GM18502 (cell line): ENCODE measurements around the gene CPA5.

Experiments
- ATAC-seq: cut with Tn5 transposase; IDR thresholded peaks from one replicate; pipeline ENCODE4 v1.9.1; 2021; ENCODE audit warnings: mild to moderate bottlenecking; ENCODE audit not compliant: unreplicated experiment, poor library complexity

The CPA5 gene

DNA sequence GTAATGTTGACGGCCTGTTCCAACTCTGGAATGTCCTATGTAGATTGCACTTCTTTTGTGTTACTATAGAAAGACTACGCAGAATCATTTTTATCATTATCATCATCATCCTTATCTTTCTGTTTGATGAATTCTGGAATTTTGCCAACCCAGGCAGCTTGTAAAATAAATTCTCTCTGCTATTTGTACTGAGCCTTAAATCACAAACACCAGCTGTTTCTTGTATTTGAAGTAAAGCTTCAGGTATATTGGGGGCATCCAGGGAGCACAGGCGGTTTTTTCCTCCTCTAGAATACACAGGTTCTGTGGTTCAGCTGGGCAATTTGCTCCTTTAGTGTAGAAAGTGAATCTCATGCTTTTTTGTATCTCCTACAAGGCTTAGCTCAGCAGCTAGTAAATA lies 14.9 kb upstream of the CPA5 start:
- no peak for ATAC-seq

DNA sequence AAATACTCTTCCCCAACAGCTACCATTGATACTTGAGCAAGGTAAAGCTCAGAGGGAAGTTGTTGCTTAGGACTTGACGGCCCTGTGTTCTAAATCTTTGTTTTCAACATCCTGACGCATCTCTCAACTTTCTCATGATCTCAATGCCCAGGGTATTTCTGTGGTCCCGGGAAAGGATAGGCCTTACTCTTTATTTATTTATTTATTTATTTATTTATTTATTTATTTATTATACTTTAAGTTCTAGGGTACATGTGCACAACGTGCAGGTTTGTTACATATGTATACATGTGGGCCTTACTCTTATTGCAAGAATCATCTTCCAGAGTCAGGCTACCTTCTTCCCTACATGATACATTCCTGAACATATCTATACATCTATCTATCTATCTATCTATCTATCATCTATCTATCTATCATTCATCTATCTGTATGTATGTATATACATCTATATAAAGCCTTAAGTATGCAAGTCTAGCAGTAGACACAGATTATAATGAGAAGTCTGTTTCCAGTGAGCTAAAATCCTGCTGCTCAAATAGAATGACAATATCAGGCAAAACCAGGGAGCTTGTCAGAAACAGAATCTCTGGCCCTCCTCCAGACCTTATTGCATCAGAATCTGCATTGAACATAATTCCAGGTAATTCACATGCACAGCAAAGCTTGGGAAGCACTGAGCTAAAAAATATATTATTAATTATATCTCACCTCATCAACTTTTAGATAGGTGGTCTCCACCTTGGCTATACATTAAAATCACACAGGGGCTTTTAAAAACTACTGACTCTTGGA lies 12.2 kb upstream of the CPA5 start:
- ATAC-seq: no peak

DNA sequence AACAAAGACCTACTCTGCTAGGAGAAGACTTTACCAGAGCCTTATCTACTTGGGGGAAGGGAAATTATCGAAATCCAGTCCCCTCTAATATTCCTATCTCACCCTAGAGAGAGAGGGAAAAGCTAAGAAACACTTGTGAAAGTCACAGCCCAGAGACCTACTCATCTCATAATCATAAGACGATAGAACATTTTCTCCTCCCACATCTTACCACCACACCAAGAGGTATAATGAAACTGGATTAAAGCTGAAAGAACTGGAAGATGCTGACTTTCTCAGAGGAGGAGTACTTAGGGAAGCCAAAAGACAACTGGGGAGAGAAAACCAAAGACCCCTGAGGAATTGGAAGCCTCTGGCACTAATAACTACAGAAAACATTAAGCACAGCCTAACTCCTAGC lies 10.8 kb upstream of the CPA5 start:
- ATAC-seq: no peak

DNA sequence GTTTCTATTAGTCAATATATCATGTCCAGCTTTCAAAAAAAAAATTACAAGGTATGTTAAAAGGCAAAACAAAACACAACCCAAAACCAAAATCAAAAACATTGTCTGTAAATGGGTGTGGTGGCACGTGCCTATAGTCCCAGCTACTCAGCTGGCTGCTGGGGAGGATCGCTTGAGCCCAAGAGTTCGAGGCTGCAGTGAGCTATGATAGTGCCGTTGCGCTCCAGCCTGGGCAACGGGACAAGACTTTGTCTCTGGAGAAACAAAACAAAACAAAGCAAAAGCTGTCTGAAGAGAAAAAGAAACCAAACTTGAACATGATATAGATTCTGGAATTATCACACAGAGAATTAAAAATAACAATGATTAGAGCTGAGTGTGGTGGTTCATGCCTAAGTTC lies 10.3 kb upstream of the CPA5 start:
- no peak for ATAC-seq

DNA sequence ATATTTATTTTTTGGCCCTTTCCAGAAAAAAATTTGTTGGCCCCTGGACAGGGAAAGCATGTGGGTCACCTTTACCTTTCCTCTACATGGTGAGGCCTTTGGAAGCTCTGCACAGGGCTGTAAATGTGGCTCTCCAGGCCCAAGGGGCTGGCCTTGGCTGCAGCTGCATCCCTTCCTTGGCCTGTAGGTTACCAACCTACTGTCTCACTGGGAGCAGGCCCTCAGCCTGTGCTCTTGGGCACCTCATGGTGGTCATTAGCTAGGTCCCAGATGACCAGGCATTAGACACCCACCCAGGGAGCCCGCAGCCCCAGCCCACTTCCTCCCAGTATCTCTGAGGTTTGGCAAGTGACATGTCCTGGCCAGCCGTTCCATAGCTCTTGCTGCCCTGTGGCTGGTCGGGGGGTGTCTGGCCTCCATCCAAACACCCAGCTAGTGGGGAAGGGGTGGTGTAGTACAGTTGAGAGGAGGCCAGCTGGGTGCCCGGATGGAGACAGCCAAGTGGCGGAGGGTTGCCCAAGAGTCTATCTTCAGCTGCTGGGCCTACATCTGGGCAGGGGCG lies 7.1 kb upstream of the CPA5 start:
- no peak for ATAC-seq

DNA sequence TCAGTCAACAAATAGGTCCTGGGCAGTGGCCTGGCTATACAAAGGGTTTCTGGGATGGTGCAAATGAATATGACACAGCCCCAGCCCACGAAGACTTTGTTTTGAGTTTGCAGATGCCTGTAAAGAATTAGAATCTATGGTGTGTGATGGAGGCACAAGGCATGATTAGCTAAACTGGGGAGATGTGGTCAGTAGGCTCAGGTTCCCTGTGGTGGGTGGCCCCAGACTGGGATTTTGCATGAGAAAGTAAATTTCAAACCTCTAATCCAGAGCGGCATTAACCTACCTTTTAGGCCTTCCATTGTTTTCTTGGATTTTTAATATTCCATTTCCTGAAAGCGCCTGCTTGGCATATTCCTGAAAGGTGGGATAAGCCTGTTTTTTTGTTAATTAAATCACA lies 6.4 kb upstream of the CPA5 start:
- ATAC-seq: no peak

DNA sequence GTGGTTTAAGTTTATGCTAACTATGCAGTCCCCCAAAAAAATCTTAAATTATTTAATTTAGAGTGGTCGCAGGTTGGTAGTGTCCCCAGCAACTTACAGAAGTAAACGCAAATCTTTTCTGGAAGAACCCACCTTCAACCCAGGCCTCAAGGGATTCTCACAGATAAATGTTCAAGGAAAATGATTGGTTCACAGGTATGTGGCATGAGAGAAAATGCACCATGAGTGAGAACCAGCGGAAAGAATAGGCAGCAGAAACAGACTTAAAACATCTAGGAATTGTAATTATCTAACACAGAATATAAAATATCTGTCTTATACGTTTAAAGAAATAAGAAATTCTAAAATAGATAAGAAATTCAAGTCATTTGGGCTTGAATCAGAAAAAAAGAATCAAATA lies 2.7 kb upstream of the CPA5 start:
- ATAC-seq: no peak

DNA sequence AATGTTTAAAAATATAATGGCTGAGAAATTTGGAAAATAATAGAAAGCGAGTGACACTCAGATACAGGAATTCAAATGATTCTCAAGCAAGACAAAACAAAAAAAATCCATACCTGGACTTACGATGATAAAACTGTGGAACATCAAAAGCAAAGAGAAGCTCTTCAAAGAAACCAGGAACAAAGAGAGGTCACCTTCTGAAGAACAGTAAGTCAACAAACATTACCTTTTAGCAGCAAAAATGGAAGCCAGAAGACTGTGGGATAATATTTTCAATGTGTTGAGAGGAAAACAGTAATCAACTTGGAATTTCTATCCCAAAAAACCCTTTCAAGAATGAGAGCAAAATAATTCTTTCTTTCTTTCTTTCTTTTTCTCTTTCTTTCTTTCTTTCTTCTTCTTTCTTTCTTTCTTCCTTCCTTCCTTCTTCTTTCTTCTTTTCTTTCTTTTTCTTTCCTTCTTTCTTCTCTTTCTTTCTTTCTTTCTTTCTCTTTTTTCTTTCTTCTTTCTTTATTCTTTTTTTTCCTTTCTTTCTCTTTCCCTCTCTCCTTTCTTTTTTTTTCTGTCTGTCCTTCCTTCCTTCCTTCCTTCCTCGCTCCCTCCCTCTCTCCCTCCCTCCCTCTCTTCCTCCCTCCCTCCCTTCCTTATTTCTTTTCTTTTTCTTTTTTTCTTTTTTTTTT lies 1.8 kb upstream of the CPA5 start:
- no peak for ATAC-seq

DNA sequence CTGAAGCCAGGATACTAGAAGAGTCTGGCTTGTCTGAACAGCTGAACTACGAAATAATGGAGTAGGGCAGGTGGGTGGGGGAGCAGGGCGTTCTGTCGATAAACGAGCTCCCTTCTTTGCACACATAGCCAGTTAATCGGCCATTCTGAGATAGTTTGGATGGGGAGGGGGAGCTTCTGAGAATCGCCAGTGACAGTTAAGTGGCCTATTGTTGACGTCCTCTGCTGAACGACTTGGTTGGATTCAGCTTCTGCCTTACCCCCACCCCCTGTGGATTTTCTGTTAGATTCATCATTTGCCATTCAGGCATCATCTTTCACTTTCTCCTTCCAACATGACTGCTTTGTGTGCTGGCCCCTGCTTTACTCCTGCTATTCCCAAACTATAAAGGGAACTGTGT lies 520 bp downstream of the CPA5 start:
- no peak for ATAC-seq

DNA sequence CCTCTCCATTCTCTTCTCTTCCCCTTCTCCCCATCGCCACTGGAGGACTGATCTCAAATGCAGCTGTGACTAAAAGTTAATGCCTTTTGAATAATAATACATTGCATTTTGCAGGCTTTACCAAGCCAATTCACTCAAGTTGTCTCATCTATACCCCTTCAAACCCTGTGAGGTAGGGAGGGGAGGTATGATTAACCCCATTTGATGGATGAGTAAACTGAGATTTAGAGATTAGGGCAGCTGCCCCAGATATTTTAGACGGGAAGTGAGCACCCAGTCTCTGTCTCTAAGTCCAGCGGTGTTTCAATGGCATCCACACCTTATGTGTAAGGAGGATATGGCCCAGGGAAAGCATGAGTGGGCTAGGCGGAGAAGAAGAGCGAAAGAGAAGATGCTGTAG lies 1.1 kb downstream of the CPA5 start:
- ATAC-seq: no peak

DNA sequence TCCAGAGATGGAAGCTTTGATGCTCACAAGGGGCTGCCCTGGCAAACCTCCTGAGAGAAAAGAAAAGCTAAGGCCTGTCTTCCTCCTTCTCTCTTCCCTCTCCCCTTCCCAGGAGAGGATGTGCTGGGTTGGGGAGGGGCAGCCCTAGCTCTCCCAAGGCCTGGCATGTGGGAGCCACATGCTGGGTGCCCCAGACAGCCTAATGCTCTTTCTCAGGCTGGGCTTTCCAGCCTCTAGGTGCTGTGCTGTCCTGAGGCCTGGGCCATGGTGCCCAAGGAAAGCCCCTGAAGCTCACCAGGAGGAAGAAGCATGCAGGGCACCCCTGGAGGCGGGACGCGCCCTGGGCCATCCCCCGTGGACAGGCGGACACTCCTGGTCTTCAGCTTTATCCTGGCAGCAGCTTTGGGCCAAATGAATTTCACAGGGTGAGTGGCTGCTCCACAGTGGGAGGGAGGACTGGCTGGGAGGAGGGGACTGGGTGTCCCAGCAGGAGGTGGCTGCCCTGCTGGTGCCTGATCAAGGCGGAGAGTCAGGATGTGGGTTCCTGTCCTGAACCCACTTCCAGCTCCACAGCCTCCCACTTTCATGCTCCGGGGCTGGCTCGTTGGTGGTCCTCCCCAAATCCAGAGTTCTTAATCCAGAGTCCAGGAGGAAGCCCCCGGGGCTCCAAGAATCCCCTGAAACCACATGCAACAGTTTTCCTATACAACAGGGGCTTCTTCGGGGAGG lies 1.7 kb downstream of the CPA5 start:
- ATAC-seq: no peak

DNA sequence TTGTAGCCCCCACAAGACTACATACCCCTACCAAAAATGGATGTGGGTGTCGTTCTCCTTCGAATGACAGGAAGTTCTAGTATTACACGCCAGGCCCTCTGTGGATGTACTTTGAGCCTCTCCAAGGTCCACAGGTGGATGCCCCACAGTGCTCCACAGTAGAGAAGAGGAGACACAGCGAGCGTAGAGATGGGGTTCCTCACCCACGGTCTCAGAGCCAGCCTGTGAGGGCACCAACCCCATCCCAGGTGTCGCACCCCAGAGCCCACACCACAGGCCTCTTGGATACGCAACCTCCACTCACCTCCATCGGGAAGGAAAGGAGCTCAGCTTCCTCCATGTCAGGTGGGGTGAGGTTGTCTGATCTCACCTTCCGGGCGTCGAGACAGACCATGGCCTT lies 2.3 kb downstream of the CPA5 start:
- ATAC-seq: no peak

DNA sequence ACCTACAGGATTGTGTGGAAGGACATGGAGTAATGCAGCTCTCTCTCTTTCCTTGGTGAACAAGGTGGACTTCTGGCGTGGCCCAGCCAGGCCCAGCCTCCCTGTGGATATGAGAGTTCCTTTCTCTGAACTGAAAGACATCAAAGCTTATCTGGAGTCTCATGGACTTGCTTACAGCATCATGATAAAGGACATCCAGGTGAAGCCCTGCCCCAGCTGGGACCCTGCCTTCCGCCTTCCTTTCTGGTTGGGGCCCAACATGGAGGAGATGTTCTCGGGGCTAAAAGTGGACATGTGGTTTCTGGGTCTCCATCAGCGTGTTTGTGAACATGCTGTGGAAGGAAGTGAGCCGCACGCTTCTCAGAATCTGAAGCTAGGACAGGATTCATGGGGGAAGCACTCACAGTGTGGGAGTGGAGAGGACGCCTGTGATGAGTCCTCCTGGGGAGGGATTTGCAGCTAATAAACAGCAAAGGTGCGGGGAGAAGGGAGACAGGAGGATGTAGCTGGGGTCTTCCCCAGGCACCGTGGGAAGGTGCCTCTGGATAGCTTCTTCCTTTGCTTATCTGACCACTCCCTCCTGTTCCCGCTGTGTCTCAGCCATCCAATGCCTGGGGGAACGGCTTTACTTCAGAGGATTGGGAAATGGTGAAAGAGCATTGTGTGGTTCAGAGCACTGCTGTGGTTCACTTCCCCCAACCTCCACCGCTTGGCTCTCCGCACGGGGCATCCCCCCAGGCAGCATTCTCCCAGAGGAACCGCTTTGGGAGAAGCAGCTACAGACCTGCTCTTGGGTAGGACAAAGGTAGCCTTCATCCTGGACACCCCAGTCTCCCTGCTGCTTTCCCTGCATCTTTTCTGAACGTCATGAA lies 5.5 kb downstream of the CPA5 start:
- no peak for ATAC-seq

DNA sequence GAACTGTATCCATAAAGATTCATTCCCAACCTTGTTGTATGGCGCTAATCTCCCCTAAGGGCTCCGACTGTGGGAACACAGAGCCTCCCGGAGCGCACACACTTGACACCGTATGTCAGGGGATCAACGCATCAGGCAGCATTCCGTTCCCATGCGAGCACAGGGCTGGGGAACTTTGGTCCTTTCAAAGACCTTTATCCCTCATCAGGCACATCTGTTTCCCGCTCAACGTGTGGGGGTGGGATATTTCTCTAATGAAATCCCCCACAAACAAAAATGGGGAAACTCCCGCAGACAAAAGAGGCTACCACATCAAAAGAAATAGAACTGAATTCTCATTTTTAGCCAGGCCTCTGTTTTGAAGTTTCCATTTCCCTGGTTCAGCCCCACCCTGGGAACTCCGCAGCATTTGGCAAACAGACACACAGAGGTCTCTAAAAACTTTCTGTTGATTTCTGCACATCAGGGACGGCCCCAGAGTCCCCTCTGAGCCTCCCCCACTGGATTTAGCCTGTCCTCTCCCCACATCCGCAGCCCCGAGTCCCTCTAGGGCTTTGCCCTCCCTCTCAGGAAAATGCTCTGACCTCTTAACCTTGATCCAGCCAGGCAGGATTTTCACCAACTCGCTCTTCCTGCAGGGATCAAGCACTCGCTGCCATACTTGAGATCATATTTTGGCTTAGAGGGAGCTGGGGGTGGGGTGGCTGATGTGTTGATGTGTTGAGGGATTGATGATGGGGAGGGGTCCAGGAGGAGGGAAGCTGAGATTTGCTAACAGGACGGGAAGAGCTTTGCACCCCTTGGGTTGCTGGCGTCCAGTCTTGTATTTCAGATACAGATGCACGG lies 6.6 kb downstream of the CPA5 start:
- ATAC-seq: no peak

DNA sequence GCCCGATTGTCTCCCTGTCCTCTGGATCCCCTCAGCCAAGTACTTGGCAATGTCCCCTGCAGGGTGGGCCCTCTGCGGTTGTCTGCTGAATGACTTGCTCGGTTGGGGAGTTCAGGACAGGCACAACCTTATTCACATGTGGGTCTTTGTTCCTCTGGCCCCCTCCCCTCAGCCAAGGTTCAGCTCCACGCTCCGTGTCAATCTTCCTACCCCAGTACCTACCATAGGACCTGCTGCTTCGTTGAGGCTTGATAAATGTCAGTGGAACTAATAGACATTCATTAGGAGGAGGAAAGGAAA lies 7.1 kb downstream of the CPA5 start:
- ATAC-seq: no peak

DNA sequence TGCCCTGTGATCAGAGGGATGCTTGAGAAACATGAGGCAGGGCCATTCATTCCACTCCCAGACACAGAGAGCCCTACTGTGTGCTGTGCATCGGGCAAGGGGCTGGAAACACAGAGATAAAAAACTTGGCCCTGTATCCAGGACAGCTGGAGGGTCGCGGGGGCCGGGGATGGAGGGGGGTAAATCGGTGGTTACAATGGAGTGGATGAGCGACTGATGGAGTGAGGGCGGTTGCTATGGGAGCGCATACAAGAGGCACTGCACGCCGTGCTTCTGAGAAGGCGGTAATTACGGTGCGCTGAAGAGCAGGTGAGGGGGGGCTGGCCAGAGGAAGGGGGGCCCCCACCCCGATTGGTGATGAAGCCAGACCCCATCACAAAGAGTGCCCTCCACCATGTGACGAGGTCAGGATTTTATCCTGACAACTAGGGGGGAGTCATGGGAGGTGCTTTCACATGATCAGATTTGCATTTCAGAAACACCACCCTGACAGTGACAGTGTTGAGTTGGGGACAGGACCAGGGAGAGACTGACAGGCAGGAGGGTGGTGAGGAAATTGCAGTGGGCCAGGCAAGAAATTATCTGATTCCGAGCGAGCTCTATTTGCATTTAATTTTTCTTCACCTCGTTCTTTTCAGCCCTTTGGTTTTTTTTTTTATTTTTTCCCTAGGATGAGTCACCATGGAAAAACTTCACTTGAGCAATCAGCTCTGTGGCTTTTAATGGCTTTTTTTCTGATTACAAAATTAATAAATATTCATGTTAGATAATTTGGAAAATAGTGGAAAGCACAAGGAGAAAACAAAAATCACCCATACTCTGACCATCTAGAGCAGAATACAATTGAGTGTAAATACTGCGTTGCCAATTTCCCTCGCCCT lies 7.8 kb downstream of the CPA5 start:
- no peak for ATAC-seq

DNA sequence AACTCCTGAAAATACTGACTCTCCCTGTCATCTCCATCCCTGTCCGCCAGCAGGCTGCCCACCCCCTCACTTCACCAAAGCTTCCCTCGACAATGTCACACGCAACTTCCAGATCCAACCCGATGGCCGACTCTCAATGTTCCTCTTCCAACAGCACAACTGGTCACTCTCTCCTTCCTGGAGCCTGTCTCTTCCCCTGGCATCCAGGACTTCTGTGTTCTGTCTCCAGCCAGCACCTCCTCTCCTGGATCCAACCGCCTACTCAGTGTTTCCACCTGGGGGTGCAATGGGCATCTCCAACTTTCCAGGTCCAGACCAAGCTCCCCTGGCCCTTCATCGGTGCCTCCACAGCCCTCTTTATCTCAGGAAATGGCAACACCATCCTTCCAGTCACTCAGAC lies 8.6 kb downstream of the CPA5 start:
- ATAC-seq: no peak

DNA sequence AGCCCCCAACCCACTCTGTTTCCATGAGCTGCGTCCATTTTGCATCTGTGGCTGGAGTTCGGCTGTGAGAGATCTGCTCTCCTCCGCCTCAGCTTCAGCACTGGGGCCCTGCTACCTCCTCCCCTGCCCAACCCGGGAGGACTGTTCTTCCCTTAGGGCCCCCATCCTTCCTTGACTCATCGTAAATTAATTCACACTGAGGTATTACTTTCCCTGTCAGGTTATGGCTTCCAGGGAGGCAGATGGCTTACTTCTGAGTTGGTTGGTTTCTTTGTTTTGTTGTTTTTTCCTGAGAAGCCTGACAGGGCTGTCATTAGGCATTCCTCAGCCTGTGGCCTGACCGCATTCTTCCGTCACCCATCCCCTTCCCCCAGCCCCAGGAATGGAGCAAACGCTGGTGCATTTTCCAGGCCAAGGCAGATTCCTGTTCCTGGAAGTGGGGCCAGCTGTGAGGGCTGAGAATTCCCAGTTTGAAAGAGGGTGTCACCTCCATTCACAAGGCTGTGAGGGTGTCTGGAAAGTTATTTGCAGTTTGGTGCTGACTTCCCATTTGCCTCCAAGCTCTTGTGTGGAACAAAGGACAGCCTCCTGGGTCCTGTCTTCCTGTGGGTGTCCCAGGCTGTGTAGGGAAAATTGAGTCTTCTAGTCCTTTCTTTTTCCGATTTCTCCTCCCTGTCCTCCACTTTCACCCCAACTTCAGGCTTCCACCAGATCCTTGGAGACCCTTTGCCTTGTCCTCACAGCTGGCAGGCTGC lies 11.7 kb downstream of the CPA5 start:
- no peak for ATAC-seq
